ENCODE measurements around the gene CCNY.
"Not testable (repeated sequence)": the region's sequence is repeated elsewhere in the genome, so short reads cannot be mapped to it uniquely, and the experiment has no call there.

The CCNY gene

GRCh38 chr10:35336084-35336831, at the start of gene CCNY:
Gene CCNY (plus strand): TSS chr10:35336509. CDS start chr10:35337054, 545 bp downstream.
- DNase-seq, result peak in 13 of 14 donors; percentile 33 to 87 (median 67)

- DNase-seq, result no peak
Observed at GRCh38 chr10:35289198-35289597, 47.1 kb upstream of the CCNY start.

- DNase-seq, result no peak
Observed at GRCh38 chr10:35294506-35294905, 41.8 kb upstream of the CCNY start.

- DNase-seq, result no peak
Observed at GRCh38 chr10:35299016-35299415, 37.3 kb upstream of the CCNY start.

GRCh38 chr10:35300063-35300699, 36.1 kb upstream of the CCNY start:
- DNase-seq, result peak in 10 of 14 donors; percentile 8 to 48 (median 19)

GRCh38 chr10:35304649-35305048, 31.7 kb upstream of the CCNY start:
- DNase-seq, result no peak

- no peak for DNase-seq
Observed at GRCh38 chr10:35306852-35307251, 29.5 kb upstream of the CCNY start.

GRCh38 chr10:35307297-35307696, 29.0 kb upstream of the CCNY start:
- DNase-seq, result no peak

- DNase-seq, result no peak
Observed at GRCh38 chr10:35308809-35309208, 27.5 kb upstream of the CCNY start.

GRCh38 chr10:35314142-35314541, 22.2 kb upstream of the CCNY start:
- DNase-seq, result not testable (repeated sequence)

- DNase-seq, result not testable (repeated sequence)
Observed at GRCh38 chr10:35315235-35315634, 21.1 kb upstream of the CCNY start.

- DNase-seq, result no peak
Observed at GRCh38 chr10:35316218-35316967, 19.9 kb upstream of the CCNY start.

- DNase-seq, result no peak
Observed at GRCh38 chr10:35318551-35318950, 17.8 kb upstream of the CCNY start.

GRCh38 chr10:35320341-35320740, 16.0 kb upstream of the CCNY start:
- no peak for DNase-seq

- DNase-seq, result no peak
Observed at GRCh38 chr10:35322636-35323035, 13.7 kb upstream of the CCNY start.

- no peak for DNase-seq
Observed at GRCh38 chr10:35324196-35324595, 12.1 kb upstream of the CCNY start.

GRCh38 chr10:35326466-35327235, 9.7 kb upstream of the CCNY start:
- DNase-seq, result no peak

- no peak for DNase-seq
Observed at GRCh38 chr10:35327790-35328403, 8.4 kb upstream of the CCNY start.

GRCh38 chr10:35328404-35329037, 7.8 kb upstream of the CCNY start:
- DNase-seq, result no peak

- no peak for DNase-seq
Observed at GRCh38 chr10:35329520-35329919, 6.8 kb upstream of the CCNY start.

GRCh38 chr10:35331894-35332640, 4.2 kb upstream of the CCNY start:
- no peak for DNase-seq
